ENCODE measurements around the gene ESYT1. TPM values are rescaled to one million over a fixed set of nuclear protein-coding genes. Genes with fewer than 3 reads are reported as not detected.
"Not testable (repeated sequence)": the region's sequence is repeated elsewhere in the genome, so short reads cannot be mapped to it uniquely, and the experiment has no call there.

ESYT1 gene
- total RNA-seq, 2 donors from 2014 or later: 97.0 to 118 TPM

DNA sequence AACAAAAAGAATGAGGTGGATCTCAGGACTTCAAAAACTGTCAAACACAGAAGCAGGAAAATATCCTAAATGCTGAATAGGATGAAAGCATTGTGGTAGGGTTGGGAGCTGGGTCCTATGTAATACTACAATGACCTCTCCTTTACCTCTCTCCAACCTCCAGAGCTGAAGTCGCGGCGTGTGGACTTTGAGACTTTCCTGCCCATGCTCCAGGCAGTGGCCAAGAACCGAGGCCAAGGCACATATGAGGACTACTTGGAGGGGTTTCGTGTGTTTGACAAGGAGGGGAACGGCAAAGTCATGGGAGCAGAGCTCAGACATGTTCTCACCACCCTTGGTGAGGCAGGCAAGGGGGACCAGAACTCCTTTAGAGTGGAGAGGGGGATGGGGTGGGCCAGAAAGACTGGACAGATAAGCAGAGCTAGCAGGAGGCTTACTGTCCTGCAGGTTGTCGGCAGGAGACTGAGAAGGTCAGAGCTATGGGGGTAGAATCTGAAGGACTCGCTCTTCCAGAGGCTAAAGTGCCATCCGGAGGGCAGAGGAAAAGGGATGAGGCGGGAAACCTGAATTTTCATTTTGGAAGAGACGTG is 27.3 kb downstream of the ESYT1 start:
- Histone ChIP-seq H3K9me3 (ENCODE audit: control insufficient read depth, low read length) (no peaks in the 10 kb centered on the region), H3K27ac (ENCODE audit: low read depth, low read length) (no peak overlapping the region), H3K4me3 (ENCODE audit: low read length) (peak overlapping the region; percentile 18), H3K9ac (ENCODE audit: extremely low read depth, low read length, poor library complexity, severe bottlenecking) (no peak overlapping the region), H3K4me1 (ENCODE audit: control insufficient read depth, insufficient read depth, low read length) (peaks cover 16% of the 10 kb centered on the region), H3K36me3 (ENCODE audit: control insufficient read depth, insufficient read depth, low read length) (peaks cover 35% of the 10 kb centered on the region), H3K27me3 (ENCODE audit: control insufficient read depth, insufficient read depth, low read length, poor library complexity, severe bottlenecking) (no peaks in the 10 kb centered on the region)
- Mint-ChIP-seq H3K36me3 (ENCODE audit: low read depth) (peaks cover 28% of the 10 kb centered on the region), H3K4me3 (peak overlapping the region; percentile 2), H3K27me3 (ENCODE audit: insufficient read depth) (no peaks in the 10 kb centered on the region), H3K4me1 (peaks cover 55% of the 10 kb centered on the region), H3K9me3 (no peaks in the 10 kb centered on the region), H3K27ac (peak overlapping the region; percentile 6)
- DNase-seq: no peak
- TF ChIP-seq CTCF (conservative IDR thresholded peaks at IDR 0.05): no peak
- 91 to 93% methylated on average over 8 to 11 of the region's 11 CpGs for WGBS, 2 experiments (ENCODE audit: insufficient coverage in 1 of 2, insufficient read length in 1 of 2)

DNA sequence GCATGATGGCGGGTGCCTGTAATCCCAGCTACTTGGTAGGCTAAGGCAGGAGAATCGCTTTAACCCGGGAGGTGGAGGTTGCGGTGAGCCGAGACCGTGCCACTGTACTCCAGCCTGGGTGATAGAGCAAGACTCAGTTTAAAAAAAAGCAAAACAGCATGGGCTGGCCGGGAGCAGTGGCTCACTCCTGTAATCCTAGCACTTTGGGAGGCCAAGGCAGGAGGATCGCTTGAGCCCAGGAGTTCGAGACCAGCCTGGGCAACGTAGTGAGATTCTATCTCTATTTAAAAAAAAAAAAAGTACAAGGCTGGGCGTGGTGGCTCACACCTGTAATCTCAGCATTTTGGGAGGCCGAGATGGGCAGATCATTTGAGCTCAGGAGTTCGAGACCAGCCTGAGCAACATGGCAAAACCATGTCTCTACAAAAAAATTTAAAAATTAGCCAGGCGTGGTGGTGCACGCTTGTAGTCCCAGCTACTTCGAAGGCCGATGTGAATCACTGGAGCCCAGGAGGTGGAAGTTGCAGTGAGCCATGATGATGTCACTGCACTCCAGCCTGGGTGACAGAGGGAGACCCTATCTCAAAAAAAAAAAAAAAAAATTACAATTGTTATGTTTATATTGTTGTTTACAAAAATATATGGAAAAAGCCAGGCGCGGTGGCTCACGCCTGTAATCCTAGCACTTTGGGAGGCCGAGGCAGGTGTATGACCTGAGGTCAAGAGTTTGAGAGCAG is 28.6 kb downstream of the ESYT1 start:
- Histone ChIP-seq H3K4me1 (ENCODE audit: control insufficient read depth, insufficient read depth, low read length) (peaks cover 21% of the 10 kb centered on the region), H3K27ac (ENCODE audit: low read depth, low read length) (peak overlapping the region; percentile 95), H3K36me3 (ENCODE audit: control insufficient read depth, insufficient read depth, low read length) (peaks cover 47% of the 10 kb centered on the region), H3K4me3 (ENCODE audit: low read length) (peak overlapping the region; percentile 77)
- H3K27me3 ChIP-seq (ENCODE audit: control insufficient read depth, insufficient read depth, low read length, poor library complexity, severe bottlenecking); H3K9me3 ChIP-seq (ENCODE audit: control insufficient read depth, low read length); DNase-seq; H3K27me3 Mint-ChIP-seq (ENCODE audit: insufficient read depth); H3K9me3 Mint-ChIP-seq; H3K9ac ChIP-seq (ENCODE audit: extremely low read depth, low read length, poor library complexity, severe bottlenecking): not testable (repeated sequence)
- Mint-ChIP-seq H3K36me3 (ENCODE audit: low read depth) (peaks cover 38% of the 10 kb centered on the region), H3K4me1 (peaks cover 64% of the 10 kb centered on the region), H3K4me3 (peak overlapping the region; percentile 96), H3K27ac (peak overlapping the region; percentile 99)
- 94 to 96% methylated on average over 21 of the region's 21 CpGs for WGBS, 2 experiments (ENCODE audit: insufficient coverage in 1 of 2, insufficient read length in 1 of 2)

- H3K9me3 ChIP-seq (ENCODE audit: control insufficient read depth, low read length): no peaks in the 10 kb centered on the region
- H3K27me3 Mint-ChIP-seq (ENCODE audit: insufficient read depth): no peaks in the 10 kb centered on the region
- peaks cover 40% of the 10 kb centered on the region for H3K36me3 Mint-ChIP-seq (ENCODE audit: low read depth)
Observed at GRCh38 chr12:56157201-56158028, 29.3 kb downstream of the ESYT1 start.

More at GRCh38 chr12:56157201-56158028, 29.3 kb downstream of the ESYT1 start:
- Histone ChIP-seq H3K9ac (ENCODE audit: extremely low read depth, low read length, poor library complexity, severe bottlenecking) (peak overlapping the region; percentile 66), H3K36me3 (ENCODE audit: control insufficient read depth, insufficient read depth, low read length) (peaks cover 53% of the 10 kb centered on the region), H3K4me3 (ENCODE audit: low read length) (peak overlapping the region; percentile 77), H3K27me3 (ENCODE audit: control insufficient read depth, insufficient read depth, low read length, poor library complexity, severe bottlenecking) (no peaks in the 10 kb centered on the region), H3K4me1 (ENCODE audit: control insufficient read depth, insufficient read depth, low read length) (peaks cover 21% of the 10 kb centered on the region), H3K27ac (ENCODE audit: low read depth, low read length) (peak overlapping the region; percentile 95)
- no peaks in the 10 kb centered on the region for H3K9me3 Mint-ChIP-seq
- peak overlapping the region; percentile 99 for H3K27ac Mint-ChIP-seq
- peak; percentile 97 for DNase-seq
- peaks cover 68% of the 10 kb centered on the region for H3K4me1 Mint-ChIP-seq
- 28 to 31% methylated on average over 36 to 45 of the region's 45 CpGs for WGBS, 2 experiments (ENCODE audit: insufficient coverage in 1 of 2, insufficient read length in 1 of 2)
- peak; percentile 83 for TF ChIP-seq CTCF (conservative IDR thresholded peaks at IDR 0.05)
- H3K4me3 Mint-ChIP-seq: peak overlapping the region; percentile 96

All from endodermal cell (in vitro differentiated cells).